ENCODE results near the gene CYFIP1. TPM values are rescaled to one million over a fixed set of nuclear protein-coding genes. Genes with fewer than 3 reads are reported as not detected.

CYFIP1 gene
- total and polyA plus RNA-seq, 10 of the 15 experiments (the other 5 are each of a cell fraction or from before 2014, with no cell fraction given): 3.5 to 46.2 (median 28.3) TPM

- TF ChIP-seq SMARCA5 (IDR thresholded peaks at IDR 0.05) (no peak), CHD1 (IDR thresholded peaks at IDR 0.05; ENCODE audit: low read depth, low read length) (no peak), CBX3 (IDR thresholded peaks at IDR 0.05; ENCODE audit: borderline replicate concordance, low read depth) (no peak), TCF3 (IDR thresholded peaks at IDR 0.05; ENCODE audit: borderline replicate concordance, insufficient read depth, low read depth, low read length) (no peak), E2F8 (IDR thresholded peaks at IDR 0.05; ENCODE audit: low read depth, partially characterized antibody) (no peak), SMAD1 (IDR thresholded peaks at IDR 0.05; ENCODE audit: low read depth, partially characterized antibody) (no peak), MLLT1 (IDR thresholded peaks at IDR 0.05) (no peak)
These were observed 13.7 kb downstream of the CYFIP1 start (continued) for GRCh38 chr15:22966321-22967083.

- ChIA-PET RAD21 (ENCODE audit: unreplicated experiment) (no interaction called here), SMC1A (ENCODE audit: uncharacterized antibody, unreplicated experiment) (no interaction called here), POLR2A (no interaction called here), CTCF (no interaction called here)
- ATAC-seq (no peak), FAIRE-seq (no peak), DNase-seq (ENCODE audit: low read depth, low spot score) (no peak)
- no peaks in the 10 kb centered on the region for H3K27me3 ChIP-seq (replicated peaks in 1 of 2; ENCODE audit: control insufficient read depth in 2 of 2, insufficient read depth in 2 of 2, low read length in 1 of 2)
- H3K27ac ChIP-seq (ENCODE audit: control insufficient read depth, insufficient read depth): no peak overlapping the region
- H3K4me1 ChIP-seq (ENCODE audit: control insufficient read depth, insufficient read depth, low read length): peaks cover 16% of the 10 kb centered on the region
- H3K9me3 ChIP-seq (replicated peaks; ENCODE audit: control insufficient read depth, insufficient read depth, low read length): no peaks in the 10 kb centered on the region
- no peak overlapping the region for H3K9ac ChIP-seq (ENCODE audit: control insufficient read depth, insufficient read depth, low read length)
- peaks cover 0 to 3% of the 10 kb centered on the region in 2 experiments; a peak in 2 of 4 replicates for H3K36me3 ChIP-seq (ENCODE audit: control insufficient read depth in 2 of 2, insufficient read depth in 2 of 2, low read length in 1 of 2)
- no peak overlapping the region for H3K4me2 ChIP-seq (ENCODE audit: control insufficient read depth, insufficient read depth)
- no peak overlapping the region for H3K4me3 ChIP-seq
- peaks cover 21% of the 10 kb centered on the region for H3K79me2 ChIP-seq (ENCODE audit: control insufficient read depth, insufficient read depth, low read length)
- H2AFZ ChIP-seq (ENCODE audit: control insufficient read depth, low read depth, low read length): no peak overlapping the region
- H4K20me1 ChIP-seq (ENCODE audit: control insufficient read depth, insufficient read depth): no peaks in the 10 kb centered on the region
- BruUV-seq (replicated peaks): no TSS peak
- in situ Hi-C loops (cut with MboI): no loop called here
- intact Hi-C loops (cut with micrococcal nuclease; ENCODE audit: unreplicated experiment): no loop called here
- WGBS (ENCODE audit: insufficient coverage, insufficient replicate concordance, low lambda C conversion rate, missing lambda C conversion rate): 89% methylated on average over 12 of the region's 12 CpGs
- TF ChIP-seq CUX1 (IDR thresholded peaks at IDR 0.05; ENCODE audit: insufficient replicate concordance, low read depth, low read length) (no peak), NFXL1 (IDR thresholded peaks at IDR 0.05; ENCODE audit: borderline replicate concordance) (no peak), IKZF2 (IDR thresholded peaks at IDR 0.05) (no peak), FOS (IDR thresholded peaks at IDR 0.05; ENCODE audit: borderline replicate concordance, extremely low read depth, insufficient read length) (no peak), ZNF384 (IDR thresholded peaks at IDR 0.05; ENCODE audit: borderline replicate concordance, low read depth, low read length) (no peak), TCF12 (IDR thresholded peaks at IDR 0.05; ENCODE audit: low read depth, low read length) (no peak), POLR2A (IDR thresholded peaks at IDR 0.05; ENCODE audit: low read depth, low read length) (no peak)
These were observed 16.5 kb downstream of the CYFIP1 start for GRCh38 chr15:22963641-22964040.

All from GM12878 (cell line).